IPS DF 6.9 (cell line): ENCODE results near the gene HOXA13.

Source experiments
- DNase-seq: peaks from one replicate; pipeline ENCODE4 v3.0.0-alpha.2; 2013; ENCODE audit warnings: low read depth, low spot score
- H3K27ac ChIP-seq: one replicate; pipeline ENCODE4 v1.5.1; 2013; ENCODE audit warnings: low read length, control low read depth
- H3K27me3 ChIP-seq: 2 replicates; pipeline ENCODE4 v1.6.1; 2013; ENCODE audit warnings: mild to moderate bottlenecking, low read length; ENCODE audit not compliant: control insufficient read depth, insufficient read depth
- H3K36me3 ChIP-seq: 2 replicates; pipeline ENCODE4 v1.6.1; 2013; ENCODE audit warnings: low read length; ENCODE audit not compliant: control insufficient read depth, insufficient read depth
- H3K4me1 ChIP-seq: 2 replicates; pipeline ENCODE4 v1.6.1; 2013; ENCODE audit warnings: low read length; ENCODE audit not compliant: control insufficient read depth, insufficient read depth
- H3K4me3 ChIP-seq: 2 replicates; pipeline ENCODE4 v1.5.1; 2013; ENCODE audit warnings: mild to moderate bottlenecking, low read length
- H3K9me3 ChIP-seq: 2 replicates; pipeline ENCODE4 v1.6.1; 2013; ENCODE audit warnings: low read length, inconsistent platforms; ENCODE audit not compliant: control insufficient read depth, insufficient read depth
- WGBS: extraction: QIAGEN DNeasy Blood & Tissue Kit; methylation state at CpG from one replicate; pipeline ENCODE4 v1.1.7; 2013; ENCODE audit warnings: mixed read lengths, missing lambda C conversion rate; ENCODE audit not compliant: insufficient read length, insufficient coverage; 5-methylcytosine and 5-hydroxymethylcytosine counted together

The HOXA13 gene

GRCh38 chr7:27243340-27244163 lies 43.7 kb upstream of the HOXA13 start:
- peaks cover 99% of the 10 kb centered on the region for H3K27me3 ChIP-seq
- no peaks in the 10 kb centered on the region for H3K36me3 ChIP-seq
- H3K27ac ChIP-seq: no peak overlapping the region
- peaks cover 11% of the 10 kb centered on the region for H3K4me1 ChIP-seq
- no CpG with 5 or more reads among the region's 43 CpGs for WGBS
- H3K4me3 ChIP-seq: no peak overlapping the region
- H3K9me3 ChIP-seq: no peaks in the 10 kb centered on the region
- DNase-seq: no peak

- no peaks in the 10 kb centered on the region for H3K36me3 ChIP-seq
- no peaks in the 10 kb centered on the region for H3K9me3 ChIP-seq
- no peak within 1 kb of the TSS for H3K4me3 ChIP-seq
- peaks cover 99% of the 10 kb centered on the region for H3K27me3 ChIP-seq
- no CpG with 5 or more reads among the region's 62 CpGs for WGBS
- H3K27ac ChIP-seq: no peak within 1 kb of the TSS
- DNase-seq: no peak
- H3K4me1 ChIP-seq: peaks cover 11% of the 10 kb centered on the region
Measured at GRCh38 chr7:27242555-27243339, 42.9 kb upstream of the HOXA13 start, which contains the start of gene EVX1. Gene EVX1, plus strand, starts transcription at chr7:27242802. Its CDS starts 229 bp downstream, at chr7:27243031.

- Histone ChIP-seq H3K4me1 (peaks cover 11% of the 10 kb centered on the region), H3K36me3 (no peaks in the 10 kb centered on the region), H3K27ac (no peak overlapping the region), H3K4me3 (no peak overlapping the region), H3K27me3 (peaks cover 99% of the 10 kb centered on the region), H3K9me3 (no peaks in the 10 kb centered on the region)
- no peak for DNase-seq
- no CpG with 5 or more reads among the region's 14 CpGs for WGBS
Measured at GRCh38 chr7:27242154-27242553, 42.3 kb upstream of the HOXA13 start.

DNA sequence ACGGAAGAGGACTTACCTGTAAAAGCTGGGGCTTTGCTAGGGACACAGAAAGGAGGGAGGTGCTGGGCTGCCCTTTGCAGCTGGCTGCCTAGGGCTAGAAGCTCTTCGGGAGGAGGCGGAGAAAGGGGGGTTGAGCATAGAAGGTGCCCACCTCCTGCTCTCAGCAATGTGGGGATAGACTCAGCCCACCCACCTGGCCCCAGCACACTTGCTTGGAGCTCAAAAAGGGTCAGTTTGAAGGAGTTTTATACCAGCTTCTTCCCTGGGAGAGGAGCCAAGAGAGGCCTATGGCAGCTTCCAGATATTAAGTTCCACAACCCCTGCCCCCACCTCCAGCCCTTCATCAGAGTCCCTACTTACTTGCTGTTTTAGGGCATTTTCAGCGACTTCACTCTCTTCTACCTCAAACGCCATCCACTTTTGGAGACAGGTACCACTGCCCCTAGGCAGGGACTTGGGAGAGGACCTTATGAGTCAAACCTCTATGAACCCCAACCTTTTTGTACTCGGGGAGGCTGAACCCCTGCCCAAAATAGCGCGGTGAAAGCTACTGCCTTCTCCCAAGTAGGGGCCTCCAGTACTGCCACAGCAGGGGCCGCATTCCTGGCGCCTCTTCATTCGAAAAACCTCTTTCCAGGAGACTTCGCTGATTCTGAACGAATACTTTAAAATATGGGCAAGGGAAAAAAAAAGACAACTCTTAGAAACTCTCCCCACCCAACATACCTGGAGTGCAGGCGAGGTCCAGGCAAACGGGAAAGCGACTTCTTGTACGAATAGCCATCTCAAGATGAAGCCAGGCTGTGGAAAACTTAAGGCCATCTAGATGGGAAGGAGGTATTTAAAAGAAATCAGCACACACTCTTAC lies 41.5 kb upstream of the HOXA13 start:
- Histone ChIP-seq H3K36me3 (no peaks in the 10 kb centered on the region), H3K4me1 (peaks cover 11% of the 10 kb centered on the region), H3K4me3 (no peak overlapping the region), H3K27ac (no peak overlapping the region), H3K27me3 (peaks cover 99% of the 10 kb centered on the region), H3K9me3 (no peaks in the 10 kb centered on the region)
- no peak for DNase-seq
- WGBS: no CpG with 5 or more reads among the region's 17 CpGs

DNA sequence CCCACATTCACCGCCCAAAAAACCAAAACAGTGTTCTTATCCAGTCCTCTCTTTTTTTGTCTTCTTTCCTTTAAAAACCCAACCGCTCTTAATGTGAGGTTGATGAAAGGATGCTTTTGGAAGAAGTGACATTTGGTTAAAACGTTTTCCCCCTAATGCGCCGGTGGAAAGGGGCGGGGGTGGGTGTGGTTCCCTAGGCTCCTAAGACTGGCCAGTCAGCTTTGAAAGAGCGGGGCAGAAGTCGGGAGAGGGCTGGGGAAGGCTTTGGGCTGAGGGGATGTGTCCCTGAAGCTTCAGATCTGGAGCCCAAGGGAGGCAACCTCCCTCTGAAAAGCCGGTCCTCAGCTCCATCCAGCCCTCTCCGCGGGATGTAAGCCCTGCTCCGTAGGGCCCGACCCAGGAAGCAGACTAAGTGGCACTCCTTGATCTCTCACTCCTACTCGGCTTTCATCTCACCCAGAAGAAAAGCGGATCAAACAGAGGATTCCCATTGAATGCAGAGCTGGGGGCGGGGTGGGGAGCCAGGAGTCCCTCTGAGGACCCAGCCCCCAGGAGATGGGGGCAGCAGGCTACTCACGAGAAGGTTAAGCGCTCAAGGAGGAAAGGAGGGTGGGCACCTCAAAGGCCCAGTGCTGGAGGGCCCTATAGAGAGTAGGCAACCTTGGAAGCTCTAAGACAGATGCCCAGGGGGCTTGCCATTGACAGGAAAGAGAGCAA lies 40.3 kb upstream of the HOXA13 start:
- Histone ChIP-seq H3K36me3 (no peaks in the 10 kb centered on the region), H3K27me3 (peaks cover 98% of the 10 kb centered on the region), H3K4me3 (no peak overlapping the region), H3K27ac (no peak overlapping the region), H3K4me1 (peaks cover 8% of the 10 kb centered on the region), H3K9me3 (no peaks in the 10 kb centered on the region)
- WGBS: no CpG with 5 or more reads among the region's 18 CpGs
- no peak for DNase-seq

DNA sequence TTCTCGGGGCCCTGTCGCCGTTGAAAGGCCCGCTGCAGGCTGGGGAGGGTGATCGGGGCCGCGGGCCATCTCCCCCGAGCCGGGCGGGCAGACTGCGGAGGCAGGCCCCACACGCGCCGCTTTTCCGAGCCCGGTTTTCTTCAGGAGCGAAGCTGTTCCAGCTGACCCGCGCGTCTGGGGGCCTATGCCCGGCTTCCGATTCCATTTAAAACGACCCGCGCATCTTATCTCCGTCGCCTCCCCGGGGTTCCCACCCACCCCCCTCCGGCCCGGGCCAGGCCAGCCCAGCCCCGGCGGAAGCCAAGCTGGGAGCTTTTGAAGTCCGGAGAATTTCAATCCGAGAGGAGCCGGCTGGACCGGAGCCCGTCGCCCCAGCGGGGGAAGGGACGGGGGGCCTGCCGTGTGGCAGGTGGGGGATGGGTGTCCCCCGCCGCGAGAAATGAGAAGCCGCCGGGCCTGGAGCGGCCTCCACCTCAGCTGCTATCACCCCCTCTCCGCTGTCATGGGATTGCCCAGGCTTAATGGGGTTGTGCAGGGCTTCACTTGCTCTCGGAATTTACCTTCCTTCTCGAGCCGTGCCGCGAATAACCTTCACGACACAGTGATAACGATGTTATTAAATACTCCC lies 39.6 kb upstream of the HOXA13 start:
- Histone ChIP-seq H3K9me3 (no peaks in the 10 kb centered on the region), H3K27ac (no peak overlapping the region), H3K4me3 (no peak overlapping the region), H3K27me3 (peaks cover 97% of the 10 kb centered on the region), H3K36me3 (no peaks in the 10 kb centered on the region), H3K4me1 (peaks cover 6% of the 10 kb centered on the region; the same call in 1 of the 2 replicates)
- WGBS: no CpG with 5 or more reads among the region's 55 CpGs
- DNase-seq: no peak

DNA sequence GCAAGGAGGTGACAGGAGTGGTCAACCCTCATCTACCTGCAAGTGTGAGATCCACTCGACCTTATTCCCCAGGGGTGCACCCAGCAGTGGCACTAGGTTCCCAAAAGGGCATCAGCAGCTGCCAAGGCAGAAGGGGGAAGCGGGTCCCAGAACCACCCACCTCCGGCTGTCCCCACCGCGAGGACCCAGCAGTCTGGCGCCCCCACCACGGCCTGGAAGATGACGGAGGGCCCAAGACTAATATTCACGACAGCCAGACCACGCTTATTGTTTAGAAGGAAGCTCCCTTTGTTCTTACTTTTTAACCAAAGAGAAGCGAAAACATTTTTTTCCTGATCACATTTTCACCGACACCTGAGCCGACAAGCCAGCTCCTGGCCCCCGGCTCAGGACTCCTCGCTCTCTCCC lies 39.1 kb upstream of the HOXA13 start:
- DNase-seq: no peak
- H3K27ac ChIP-seq: no peak overlapping the region
- H3K9me3 ChIP-seq: no peaks in the 10 kb centered on the region
- no peak overlapping the region for H3K4me3 ChIP-seq
- peaks cover 6% of the 10 kb centered on the region; the same call in 1 of the 2 replicates for H3K4me1 ChIP-seq
- WGBS: no CpG with 5 or more reads among the region's 15 CpGs
- H3K27me3 ChIP-seq: peaks cover 95% of the 10 kb centered on the region
- no peaks in the 10 kb centered on the region for H3K36me3 ChIP-seq

GRCh38 chr7:27237735-27238334 lies 37.9 kb upstream of the HOXA13 start:
- no peaks in the 10 kb centered on the region for H3K36me3 ChIP-seq
- no peaks in the 10 kb centered on the region for H3K9me3 ChIP-seq
- no peak overlapping the region for H3K27ac ChIP-seq
- peaks cover 88% of the 10 kb centered on the region for H3K27me3 ChIP-seq
- no peak overlapping the region for H3K4me3 ChIP-seq
- WGBS: no CpG with 5 or more reads among the region's 1 CpG
- DNase-seq: no peak
- peaks cover 4% of the 10 kb centered on the region; the same call in 1 of the 2 replicates for H3K4me1 ChIP-seq
